Liver (tissue), 3 donors: Measurements from ENCODE around the gene PSMC4.

ENCODE experiments used
- ATF3 ChIP-seq: IDR thresholded peaks from 2 replicates; pipeline ENCODE4 v1.6.1; 2016; ENCODE audit warnings: antibody characterized with exemption
- CTCF ChIP-seq: fragments of 150-350 bp; IDR thresholded peaks from 2 replicates; pipeline ENCODE4 v1.5.1; 2017; ENCODE audit warnings: improper control_type of control experiment, low read depth, low read length; ENCODE audit not compliant: missing input control
- EGR1 ChIP-seq, 2 donors: IDR thresholded peaks; 2 replicates each; pipeline ENCODE4 v1.6.1; 2016 to 2018; ENCODE audit warnings: antibody characterized with exemption in 2 of 2, low read depth in 2 of 2
- FOXA1 ChIP-seq: IDR thresholded peaks from 2 replicates; pipeline ENCODE4 v1.6.1; 2016; ENCODE audit warnings: antibody characterized with exemption
- FOXA2 ChIP-seq: IDR thresholded peaks from 2 replicates; pipeline ENCODE4 v1.6.1; 2016; ENCODE audit warnings: antibody characterized with exemption
- GABPA ChIP-seq, 2 donors: IDR thresholded peaks in 1 of 2; conservative IDR thresholded peaks in 1 of 2; 2 replicates each; pipeline ENCODE4 v1.6.1; 2016; ENCODE audit warnings: antibody characterized with exemption in 2 of 2, mild to moderate bottlenecking in 1 of 2, moderate library complexity in 1 of 2
- HNF4G ChIP-seq: IDR thresholded peaks from 2 replicates; pipeline ENCODE4 v1.6.1; 2016; ENCODE audit warnings: antibody characterized with exemption
- JUND ChIP-seq, 2 donors: IDR thresholded peaks; 2 replicates each; pipeline ENCODE4 v1.6.1; 2016; ENCODE audit warnings: antibody characterized with exemption in 2 of 2
- NR2F2 ChIP-seq: IDR thresholded peaks from 2 replicates; pipeline ENCODE4 v1.6.1; 2016; ENCODE audit warnings: antibody characterized with exemption
- RAD21 ChIP-seq, 2 donors: IDR thresholded peaks; 2 replicates each; pipeline ENCODE4 v1.6.1; 2016; ENCODE audit warnings: antibody characterized with exemption in 2 of 2, mild to moderate bottlenecking in 2 of 2
- RXRA ChIP-seq, 2 donors: IDR thresholded peaks; 2 replicates each; pipeline ENCODE4 v1.6.1; 2017 to 2018; ENCODE audit warnings: antibody characterized with exemption in 2 of 2, mild to moderate bottlenecking in 1 of 2
- TAF1 ChIP-seq: conservative IDR thresholded peaks from 2 replicates; pipeline ENCODE4 v1.6.1; 2016; ENCODE audit warnings: antibody characterized with exemption, mild to moderate bottlenecking
- YY1 ChIP-seq: IDR thresholded peaks from 2 replicates; pipeline ENCODE4 v1.6.1; 2016; ENCODE audit warnings: antibody characterized with exemption, mild to moderate bottlenecking
- ZBTB33 ChIP-seq: IDR thresholded peaks from 2 replicates; pipeline ENCODE4 v1.6.1; 2016; ENCODE audit warnings: antibody characterized with exemption
- donor health status: healthy.
- donor health status: healthy.

- TF ChIP-seq EGR1 (IDR thresholded peaks at IDR 0.05; ENCODE audit: low read depth in 2 of 2) (no peak), CTCF (no peak), NR2F2 (no peak), ZBTB33 (no peak), ATF3 (no peak), RAD21 (IDR thresholded peaks at IDR 0.05) (no peak), JUND (IDR thresholded peaks at IDR 0.05) (no peak), YY1 (no peak), HNF4G (no peak), FOXA2 (no peak), FOXA1 (no peak), TAF1 (no peak), GABPA (IDR thresholded peaks at IDR 0.05 in 1 of 2, conservative IDR thresholded peaks at IDR 0.05 in 1 of 2) (no peak), RXRA (IDR thresholded peaks at IDR 0.05) (no peak)
These were observed 615 bp upstream of the PSMC4 start for GRCh38 chr19:39970425-39970674.
